NT2/D1 (cell line): ENCODE results near the gene LARP4B.

Experiments
- SUZ12 ChIP-seq: IDR thresholded peaks from 2 replicates; pipeline ENCODE4 v1.6.1; 2011; ENCODE audit not compliant: insufficient read length, insufficient read depth; ENCODE audit errors: extremely low read depth
- YY1 ChIP-seq: IDR thresholded peaks from 2 replicates; pipeline ENCODE4 v1.6.1; 2011; ENCODE audit not compliant: insufficient read length, insufficient read depth

GRCh38 chr10:969473-970150, 38.1 kb upstream of the LARP4B start:
- TF ChIP-seq YY1 (no peak), SUZ12 (no peak)
